HG03280 (cell line): ENCODE measurements around the gene UBN2.

Source experiments
- ATAC-seq: cut with Tn5 transposase; IDR thresholded peaks from one replicate; pipeline ENCODE4 v1.9.1; 2021; ENCODE audit warnings: mild to moderate bottlenecking, moderate library complexity; ENCODE audit not compliant: unreplicated experiment

The UBN2 gene

GRCh38 chr7:139341776-139342226 is 110.8 kb downstream of the UBN2 start:
- no peak for ATAC-seq

GRCh38 chr7:139345042-139345441 is 114.0 kb downstream of the UBN2 start:
- no peak for ATAC-seq

GRCh38 chr7:139351027-139351426 is 120.0 kb downstream of the UBN2 start:
- no peak for ATAC-seq

- ATAC-seq = no peak
Measured at GRCh38 chr7:139354729-139355128, 123.7 kb downstream of the UBN2 start.

- ATAC-seq = no peak
Measured at GRCh38 chr7:139355320-139355719, 124.3 kb downstream of the UBN2 start.
